ENCODE measurements around the gene MPZ. TPM values are rescaled to one million over a fixed set of nuclear protein-coding genes. Genes with fewer than 3 reads are reported as not detected.

The MPZ gene
- total and polyA plus RNA-seq, 9 of the 15 experiments (the other 6 are each of a cell fraction or from before 2014, with no cell fraction given) = 0.22 to 16.6 (median 10.9) TPM

- H3K9ac ChIP-seq (ENCODE audit: insufficient read depth in 1 of 2, low read depth in 2 of 2, low read length in 2 of 2) = no peak overlapping the region
- ATAC-seq (no peak), FAIRE-seq (no peak), DNase-seq (ENCODE audit: extremely low read depth in 1 of 4, low spot score in 3 of 4) (no peak)
- no peak overlapping the region for H3K27ac ChIP-seq (ENCODE audit: extremely low read depth, low read depth, low read length)
- no peaks in the 10 kb centered on the region for H3K4me1 ChIP-seq (replicated peaks in 1 of 2; ENCODE audit: control insufficient read depth in 2 of 2, insufficient read depth in 2 of 2, low read length in 2 of 2)
- no peaks in the 10 kb centered on the region for H3K9me3 ChIP-seq (replicated peaks; ENCODE audit: control insufficient read depth, insufficient read depth, low read depth, low read length)
- no peak overlapping the region for H3K4me3 ChIP-seq
- TF ChIP-seq CEBPZ (IDR thresholded peaks at IDR 0.05; ENCODE audit: borderline replicate concordance, low read depth, low read length) (no peak), GTF2A2 (tag; IDR thresholded peaks at IDR 0.05) (no peak), HMG20A (CRISPR knock-in tag; conservative IDR thresholded peaks at IDR 0.05) (no peak), ZFP36 (IDR thresholded peaks at IDR 0.05; ENCODE audit: low read depth, low read length, partially characterized antibody) (no peak), ZNF174 (CRISPR knock-in tag; IDR thresholded peaks at IDR 0.05) (no peak), FOXJ3 (CRISPR knock-in tag; IDR thresholded peaks at IDR 0.05) (no peak), ZNF347 (CRISPR knock-in tag; IDR thresholded peaks at IDR 0.05; ENCODE audit: low read depth) (no peak), FOXP1 (CRISPR knock-in tag; IDR thresholded peaks at IDR 0.05) (no peak), ZNF354B (CRISPR knock-in tag; IDR thresholded peaks at IDR 0.05) (no peak), AFF4 (CRISPR knock-in tag; IDR thresholded peaks at IDR 0.05) (no peak), MTA3 (IDR thresholded peaks at IDR 0.05; ENCODE audit: borderline replicate concordance) (no peak), JUND (IDR thresholded peaks at IDR 0.05; ENCODE audit: borderline replicate concordance, low read depth, low read length) (no peak), JUND (tag; IDR thresholded peaks at IDR 0.05; ENCODE audit: borderline replicate concordance, low read depth, low read length) (no peak), GABPB2 (CRISPR knock-in tag; conservative IDR thresholded peaks at IDR 0.05) (no peak), KAT7 (CRISPR knock-in tag; IDR thresholded peaks at IDR 0.05; ENCODE audit: borderline replicate concordance) (no peak), ZNF121 (CRISPR knock-in tag; conservative IDR thresholded peaks at IDR 0.05) (no peak)
- intact Hi-C loops (cut with micrococcal nuclease) = no loop called here
- no peak overlapping the region for H3K4me2 ChIP-seq (ENCODE audit: insufficient read depth, low read length)
- no peak overlapping the region for H2AFZ ChIP-seq (ENCODE audit: low read depth, low read length)
- no peaks in the 10 kb centered on the region for H3K79me2 ChIP-seq (ENCODE audit: control insufficient read depth, insufficient read depth, low read length)
- H4K20me1 ChIP-seq (replicated peaks; ENCODE audit: control insufficient read depth, insufficient read depth, low read length) = no peaks in the 10 kb centered on the region
- no peaks in the 10 kb centered on the region for H3K27me3 ChIP-seq (ENCODE audit: control insufficient read depth in 2 of 2, insufficient read depth in 2 of 2, low read length in 2 of 2)
- TSS peak; percentile 17 for BruUV-seq (replicated peaks)
- 90% methylated on average over 2 of the region's 2 CpGs for WGBS (ENCODE audit: insufficient coverage, low coverage, missing lambda C conversion rate)
- CTCF ChIA-PET (ENCODE audit: low intra/inter-chr PET ratio) = no interaction called here
- POLR2A ChIA-PET = no interaction called here
- peaks cover 68% of the 10 kb centered on the region; the same call in 2 of the 3 replicates for H3K36me3 ChIP-seq (ENCODE audit: control insufficient read depth, insufficient read depth, low read length)
- H3K9me1 ChIP-seq (ENCODE audit: control insufficient read depth, insufficient read depth, low read length) = no peaks in the 10 kb centered on the region
- in situ Hi-C loops (cut with MboI) = no loop called here
Measured at GRCh38 chr1:161342177-161342576, 32.4 kb upstream of the MPZ start.
